Measurements from ENCODE around the gene NR6A1. TPM values are rescaled to one million over a fixed set of nuclear protein-coding genes. Genes with fewer than 3 reads are reported as not detected.
A peak's percentile ranks its signal among the peaks of the same experiment; 100 is the strongest.

The NR6A1 gene
- total and polyA plus RNA-seq, 9 donors, result 0.41 to 0.93 (median 0.62) TPM

DNA sequence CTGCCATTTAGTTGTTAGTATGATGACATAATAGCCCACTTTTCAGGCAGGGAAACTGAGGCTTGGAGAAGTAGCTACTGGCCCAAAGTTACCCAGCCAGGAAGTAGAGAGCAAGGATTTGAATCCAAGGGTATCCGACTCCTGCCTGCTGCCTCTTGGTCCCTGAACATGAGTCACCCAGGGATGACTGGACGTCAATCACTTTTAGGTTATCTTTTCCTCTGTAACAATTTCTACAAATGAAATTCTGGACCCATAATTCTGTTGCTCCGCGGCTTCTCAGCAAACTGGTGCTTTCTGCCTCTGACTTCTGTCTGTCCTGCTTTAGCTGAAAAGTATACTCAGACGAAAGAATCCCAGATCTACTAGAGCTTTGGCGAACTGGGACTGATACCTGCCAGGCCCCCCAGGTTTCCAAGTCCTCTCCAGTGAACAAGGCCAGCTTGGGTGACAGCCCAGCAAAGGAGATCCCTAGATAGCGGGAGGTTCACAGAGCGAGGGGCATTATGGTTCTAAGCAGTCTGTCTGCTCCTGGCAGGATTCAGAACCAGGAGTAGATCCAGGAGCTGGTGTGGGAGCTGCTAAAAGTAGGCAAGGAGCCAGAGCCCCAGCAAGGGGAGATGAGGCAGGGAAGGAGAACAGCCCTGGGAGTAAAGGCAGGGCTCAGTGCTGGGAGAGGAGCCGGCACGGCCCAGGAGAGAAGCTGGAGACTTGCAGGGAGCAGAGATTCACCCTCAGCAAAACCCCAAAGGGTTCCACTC lies 26.4 kb upstream of the NR6A1 start:
- peak overlapping the region; percentile 64 for H3K27ac ChIP-seq (ENCODE audit: low read length)
- H3K4me1 ChIP-seq (ENCODE audit: control insufficient read depth, insufficient read depth, low read length), result peaks cover 95% of the 10 kb centered on the region
- no peaks in the 10 kb centered on the region for H3K9me3 ChIP-seq (replicated peaks; ENCODE audit: control insufficient read depth, low read depth, low read length)
- peaks cover 41% of the 10 kb centered on the region for H3K36me3 ChIP-seq (ENCODE audit: control insufficient read depth, insufficient read depth, low read length)
- WGBS (ENCODE audit: insufficient coverage), result 26% methylated on average over 5 of the region's 10 CpGs
- H3K27me3 ChIP-seq (ENCODE audit: control insufficient read depth, insufficient read depth, low read length), result no peaks in the 10 kb centered on the region
- H3K4me3 ChIP-seq (ENCODE audit: low read length), result no peak overlapping the region
- peak; percentile 72 for DNase-seq

GRCh38 chr9:124795881-124796431 lies 24.8 kb upstream of the NR6A1 start:
- H3K27ac ChIP-seq (ENCODE audit: low read length), result peak overlapping the region; percentile 32
- peaks cover 90% of the 10 kb centered on the region for H3K4me1 ChIP-seq (ENCODE audit: control insufficient read depth, insufficient read depth, low read length)
- 13% methylated on average over 5 of the region's 9 CpGs for WGBS (ENCODE audit: insufficient coverage)
- no peaks in the 10 kb centered on the region for H3K9me3 ChIP-seq (replicated peaks; ENCODE audit: control insufficient read depth, low read depth, low read length)
- H3K36me3 ChIP-seq (ENCODE audit: control insufficient read depth, insufficient read depth, low read length), result peaks cover 43% of the 10 kb centered on the region
- H3K27me3 ChIP-seq (ENCODE audit: control insufficient read depth, insufficient read depth, low read length), result no peaks in the 10 kb centered on the region
- H3K4me3 ChIP-seq (ENCODE audit: low read length), result no peak overlapping the region
- DNase-seq, result no peak

DNA sequence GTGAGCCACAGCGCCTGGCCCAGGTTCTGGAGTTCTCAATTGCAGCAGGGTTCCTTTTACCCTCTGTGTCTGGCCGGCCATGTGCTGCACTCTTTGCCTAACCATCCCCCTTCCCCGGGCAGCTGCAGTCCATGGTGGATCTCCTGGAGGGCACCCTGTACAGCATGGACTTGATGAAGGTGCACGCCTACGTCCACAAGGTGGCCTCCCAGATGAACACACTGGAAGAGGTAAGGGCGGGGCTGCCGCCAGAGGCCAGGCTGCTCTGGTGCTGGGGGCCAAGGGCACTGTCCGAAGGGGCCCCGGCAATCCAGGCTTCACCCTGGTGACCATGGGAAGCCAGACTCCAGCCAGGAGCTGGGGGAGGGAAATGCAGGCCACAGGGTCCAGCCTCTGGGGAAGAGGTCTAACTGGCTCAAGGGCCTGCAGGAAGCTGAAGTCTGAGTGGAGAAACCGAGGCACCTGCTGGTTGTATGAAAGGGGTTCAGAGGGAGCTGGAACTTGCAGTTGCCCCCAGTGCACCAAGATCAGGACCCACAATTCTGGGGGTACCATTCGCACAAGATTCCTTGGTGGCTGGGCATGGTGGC lies 23.9 kb upstream of the NR6A1 start:
- H3K4me1 ChIP-seq (ENCODE audit: control insufficient read depth, insufficient read depth, low read length), result peaks cover 87% of the 10 kb centered on the region
- H3K27me3 ChIP-seq (ENCODE audit: control insufficient read depth, insufficient read depth, low read length), result no peaks in the 10 kb centered on the region
- WGBS (ENCODE audit: insufficient coverage), result 82% methylated on average over 11 of the region's 11 CpGs
- peak overlapping the region; percentile 45 for H3K27ac ChIP-seq (ENCODE audit: low read length)
- H3K9me3 ChIP-seq (replicated peaks; ENCODE audit: control insufficient read depth, low read depth, low read length), result no peaks in the 10 kb centered on the region
- H3K4me3 ChIP-seq (ENCODE audit: low read length), result no peak overlapping the region
- peaks cover 45% of the 10 kb centered on the region for H3K36me3 ChIP-seq (ENCODE audit: control insufficient read depth, insufficient read depth, low read length)
- no peak for DNase-seq

DNA sequence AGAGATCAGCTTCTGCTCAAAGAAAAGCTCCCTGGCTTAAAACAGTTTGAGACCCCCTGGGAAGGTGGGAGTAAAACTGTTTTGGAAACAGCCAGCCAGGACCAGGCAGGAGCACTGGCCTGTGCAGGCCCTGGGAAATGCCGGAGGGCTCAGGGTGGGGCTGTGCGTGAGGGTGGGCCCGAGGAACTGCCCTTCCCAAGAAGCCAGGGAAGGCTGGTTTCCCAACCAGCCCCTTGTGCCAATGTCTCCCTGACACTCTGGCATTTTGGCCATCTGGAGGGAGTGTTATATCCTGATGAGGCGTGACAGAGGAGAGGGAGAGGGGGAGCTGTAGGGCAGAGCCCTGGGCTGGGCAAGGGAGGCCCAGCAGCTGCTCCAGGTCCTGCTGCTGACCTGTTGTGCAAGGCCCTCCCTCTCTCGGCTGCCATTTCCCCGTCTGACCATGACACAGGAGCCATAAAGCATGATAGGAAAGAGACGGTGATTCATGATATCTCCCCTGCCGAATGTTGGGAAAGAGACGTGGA lies 22.0 kb upstream of the NR6A1 start:
- Histone ChIP-seq H3K4me3 (ENCODE audit: low read length) (no peak overlapping the region), H3K4me1 (ENCODE audit: control insufficient read depth, insufficient read depth, low read length) (peaks cover 72% of the 10 kb centered on the region), H3K9me3 (replicated peaks; ENCODE audit: control insufficient read depth, low read depth, low read length) (no peaks in the 10 kb centered on the region), H3K36me3 (ENCODE audit: control insufficient read depth, insufficient read depth, low read length) (peaks cover 45% of the 10 kb centered on the region), H3K27ac (ENCODE audit: low read length) (peak overlapping the region; percentile 87), H3K27me3 (ENCODE audit: control insufficient read depth, insufficient read depth, low read length) (no peaks in the 10 kb centered on the region)
- WGBS (ENCODE audit: insufficient coverage), result 21% methylated on average over 2 of the region's 9 CpGs
- DNase-seq, result peak; percentile 87

- Histone ChIP-seq H3K27ac (ENCODE audit: low read length) (peak overlapping the region; percentile 87), H3K4me3 (ENCODE audit: low read length) (no peak overlapping the region), H3K9me3 (replicated peaks; ENCODE audit: control insufficient read depth, low read depth, low read length) (no peaks in the 10 kb centered on the region), H3K36me3 (ENCODE audit: control insufficient read depth, insufficient read depth, low read length) (peaks cover 51% of the 10 kb centered on the region), H3K27me3 (ENCODE audit: control insufficient read depth, insufficient read depth, low read length) (no peaks in the 10 kb centered on the region), H3K4me1 (ENCODE audit: control insufficient read depth, insufficient read depth, low read length) (peaks cover 65% of the 10 kb centered on the region)
- no peak for DNase-seq
- whole genome bisulfite sequencing (ENCODE audit: insufficient coverage), result 46% methylated on average over 7 of the region's 8 CpGs
These were observed 21.3 kb upstream of the NR6A1 start for GRCh38 chr9:124792257-124793014.

DNA sequence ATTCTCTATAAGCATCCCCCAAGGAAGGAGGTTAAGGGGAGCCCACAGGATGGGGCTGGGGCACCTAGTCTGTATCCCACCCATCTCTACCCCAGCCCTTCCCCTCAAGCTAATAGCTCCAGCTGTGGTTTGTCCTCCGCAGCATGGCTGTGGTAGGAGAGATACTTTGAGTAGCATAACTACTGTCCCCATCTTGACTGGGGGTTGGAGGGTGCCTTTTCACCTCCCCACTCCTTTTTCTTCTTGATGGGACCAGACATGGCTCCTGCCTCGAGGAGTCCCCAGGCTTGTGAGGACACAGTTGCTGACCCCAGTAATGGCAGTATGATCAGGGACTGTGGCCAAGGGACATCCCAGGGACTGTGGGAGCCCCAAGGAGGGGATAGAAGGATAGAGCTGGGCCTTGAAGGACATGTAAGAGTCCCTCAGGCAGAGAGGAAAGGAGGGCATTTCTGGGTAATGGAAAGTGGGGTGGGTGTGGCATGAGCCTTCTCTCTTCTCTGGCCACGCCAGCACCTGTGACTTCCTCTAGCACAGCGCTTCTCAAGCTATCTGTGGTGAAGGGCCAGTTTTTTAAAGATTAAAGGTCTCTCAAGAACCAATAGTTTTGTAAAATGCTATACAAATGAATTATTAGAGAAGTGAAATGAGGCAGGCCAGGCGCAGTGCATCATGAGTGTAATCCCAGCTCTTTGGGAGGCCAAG lies 19.8 kb upstream of the NR6A1 start:
- Histone ChIP-seq H3K27ac (ENCODE audit: low read length) (no peak overlapping the region), H3K27me3 (ENCODE audit: control insufficient read depth, insufficient read depth, low read length) (no peaks in the 10 kb centered on the region), H3K4me3 (ENCODE audit: low read length) (no peak overlapping the region), H3K4me1 (ENCODE audit: control insufficient read depth, insufficient read depth, low read length) (peaks cover 50% of the 10 kb centered on the region), H3K9me3 (replicated peaks; ENCODE audit: control insufficient read depth, low read depth, low read length) (no peaks in the 10 kb centered on the region), H3K36me3 (ENCODE audit: control insufficient read depth, insufficient read depth, low read length) (peaks cover 53% of the 10 kb centered on the region)
- no CpG with 5 or more reads among the region's 5 CpGs for WGBS (ENCODE audit: insufficient coverage)
- DNase-seq, result no peak

DNA sequence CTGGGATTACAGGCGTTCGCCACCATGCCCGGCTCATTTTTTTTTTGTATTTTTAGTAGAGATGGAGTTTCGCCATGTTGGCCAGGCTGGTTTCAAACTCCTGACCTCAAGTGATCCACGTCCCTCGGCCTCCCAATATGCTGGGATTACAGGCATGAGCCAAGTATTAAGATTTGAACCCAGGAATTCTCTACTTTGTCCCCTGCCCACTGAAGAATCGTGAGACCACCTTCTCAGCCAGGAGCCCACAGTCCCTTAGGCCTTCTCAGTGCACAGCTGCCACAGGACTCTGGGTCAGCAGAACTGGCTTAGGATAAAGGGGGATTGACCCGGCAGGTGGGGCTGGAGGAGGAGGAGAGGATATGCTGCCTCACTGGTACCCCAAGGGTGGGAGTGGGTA lies 19.2 kb upstream of the NR6A1 start:
- H3K27ac ChIP-seq (ENCODE audit: low read length), result no peak overlapping the region
- H3K4me3 ChIP-seq (ENCODE audit: low read length), result no peak overlapping the region
- H3K27me3 ChIP-seq (ENCODE audit: control insufficient read depth, insufficient read depth, low read length), result no peaks in the 10 kb centered on the region
- peaks cover 44% of the 10 kb centered on the region for H3K4me1 ChIP-seq (ENCODE audit: control insufficient read depth, insufficient read depth, low read length)
- no peak for DNase-seq
- H3K9me3 ChIP-seq (replicated peaks; ENCODE audit: control insufficient read depth, low read depth, low read length), result no peaks in the 10 kb centered on the region
- 83% methylated on average over 5 of the region's 8 CpGs for WGBS (ENCODE audit: insufficient coverage)
- H3K36me3 ChIP-seq (ENCODE audit: control insufficient read depth, insufficient read depth, low read length), result peaks cover 52% of the 10 kb centered on the region

GRCh38 chr9:124789531-124789930 lies 18.4 kb upstream of the NR6A1 start:
- Histone ChIP-seq H3K27me3 (ENCODE audit: control insufficient read depth, insufficient read depth, low read length) (no peaks in the 10 kb centered on the region), H3K27ac (ENCODE audit: low read length) (no peak overlapping the region), H3K4me1 (ENCODE audit: control insufficient read depth, insufficient read depth, low read length) (peaks cover 37% of the 10 kb centered on the region), H3K36me3 (ENCODE audit: control insufficient read depth, insufficient read depth, low read length) (peaks cover 49% of the 10 kb centered on the region), H3K4me3 (ENCODE audit: low read length) (no peak overlapping the region), H3K9me3 (replicated peaks; ENCODE audit: control insufficient read depth, low read depth, low read length) (no peaks in the 10 kb centered on the region)
- 69% methylated on average over 2 of the region's 2 CpGs for WGBS (ENCODE audit: insufficient coverage)
- no peak for DNase-seq

- WGBS (ENCODE audit: insufficient coverage), result no CpG with 5 or more reads among the region's 3 CpGs
These were observed 17.6 kb upstream of the NR6A1 start for GRCh38 chr9:124788542-124789217.

More at GRCh38 chr9:124788542-124789217, 17.6 kb upstream of the NR6A1 start:
- H3K4me1 ChIP-seq (ENCODE audit: control insufficient read depth, insufficient read depth, low read length), result peaks cover 32% of the 10 kb centered on the region
- no peak overlapping the region for H3K4me3 ChIP-seq (ENCODE audit: low read length)
- no peak for DNase-seq
- H3K27ac ChIP-seq (ENCODE audit: low read length), result no peak overlapping the region
- no peaks in the 10 kb centered on the region for H3K27me3 ChIP-seq (ENCODE audit: control insufficient read depth, insufficient read depth, low read length)
- peaks cover 47% of the 10 kb centered on the region for H3K36me3 ChIP-seq (ENCODE audit: control insufficient read depth, insufficient read depth, low read length)
- no peaks in the 10 kb centered on the region for H3K9me3 ChIP-seq (replicated peaks; ENCODE audit: control insufficient read depth, low read depth, low read length)
